ENCODE measurements around the gene POU2F1. TPM values are rescaled to one million over a fixed set of nuclear protein-coding genes. Genes with fewer than 3 reads are reported as not detected.

POU2F1 gene
- total RNA-seq, 1 experiment from 2014 or later: 43.2 TPM

DNA sequence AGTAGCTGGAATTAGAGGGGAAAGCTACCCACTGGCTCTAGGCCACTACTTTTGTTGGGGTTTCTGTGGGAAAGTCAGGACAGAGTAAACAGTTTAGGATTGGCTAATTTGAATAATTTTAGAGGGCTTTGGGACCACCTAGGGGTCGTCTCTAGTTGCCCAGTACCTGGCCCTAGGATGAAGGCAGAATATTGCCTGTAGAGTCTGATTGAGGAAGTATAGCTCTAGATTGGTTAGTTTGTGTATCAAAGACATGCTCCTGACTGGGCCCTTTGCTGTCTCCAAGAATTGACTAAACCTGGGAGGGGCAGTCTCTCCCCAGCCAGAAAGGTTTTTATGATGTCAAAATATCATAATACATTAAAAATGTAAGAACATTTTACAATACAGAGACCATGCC is 142.0 kb downstream of the POU2F1 start:
- Histone ChIP-seq H3K9me3 (ENCODE audit: low read length) (0 out of 2 replicates have a peak, but pooled peaks cover 3% of the 10 kb centered on the region), H3K4me2 (ENCODE audit: low read depth, low read length, poor library complexity, severe bottlenecking) (no peak overlapping the region), H3K4me1 (ENCODE audit: low read length) (peaks cover 54% of the 10 kb centered on the region), H3K27ac (ENCODE audit: low read length) (peak overlapping the region; percentile 25; the same call in 1 of the 2 replicates), H2AFZ (ENCODE audit: low read length) (no peak overlapping the region), H3K79me2 (ENCODE audit: low read length) (peaks cover 92% of the 10 kb centered on the region), H3K9ac (ENCODE audit: low read length) (no peak overlapping the region), H3K4me3 (ENCODE audit: low read length) (no peak overlapping the region), H4K20me1 (ENCODE audit: insufficient read depth, low read depth, low read length) (no peaks in the 10 kb centered on the region), H3K9me2 (replicated peaks; ENCODE audit: insufficient read depth, low read length) (no peaks in the 10 kb centered on the region), H3K36me3 (ENCODE audit: insufficient read depth, low read length) (peaks cover 16% of the 10 kb centered on the region; the same call in 1 of the 2 replicates), H3K27me3 (ENCODE audit: low read length) (no peaks in the 10 kb centered on the region)
- DNase-seq: no peak

DNA sequence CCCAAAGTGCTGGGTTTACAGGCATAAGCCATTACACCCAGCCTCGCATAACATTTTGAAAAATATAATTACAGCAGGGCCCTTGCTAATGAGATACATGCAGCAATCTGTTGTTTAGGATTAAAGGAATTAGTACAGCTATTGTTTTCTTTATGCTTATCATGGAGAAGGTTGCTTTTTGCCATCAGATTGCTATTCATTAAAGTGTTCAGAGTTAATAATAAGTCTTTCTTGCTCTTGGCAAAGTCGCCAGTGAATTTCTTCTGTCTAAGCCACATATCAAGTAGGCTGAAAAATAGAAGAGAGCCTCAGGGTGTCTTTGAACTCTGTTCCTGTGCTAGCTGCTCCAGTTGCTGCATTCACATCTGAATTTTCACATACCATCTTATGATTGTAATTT is 144.1 kb downstream of the POU2F1 start:
- Histone ChIP-seq H3K4me2 (ENCODE audit: low read depth, low read length, poor library complexity, severe bottlenecking) (no peak overlapping the region), H3K36me3 (ENCODE audit: insufficient read depth, low read length) (peaks cover 28% of the 10 kb centered on the region), H3K4me3 (ENCODE audit: low read length) (no peak overlapping the region), H3K9me2 (replicated peaks; ENCODE audit: insufficient read depth, low read length) (no peaks in the 10 kb centered on the region), H3K27me3 (ENCODE audit: low read length) (no peaks in the 10 kb centered on the region), H3K79me2 (ENCODE audit: low read length) (peaks cover 92% of the 10 kb centered on the region), H2AFZ (ENCODE audit: low read length) (no peak overlapping the region), H3K9ac (ENCODE audit: low read length) (no peak overlapping the region), H3K27ac (ENCODE audit: low read length) (peak overlapping the region; percentile 26; the same call in 1 of the 2 replicates), H3K4me1 (ENCODE audit: low read length) (peaks cover 65% of the 10 kb centered on the region), H3K9me3 (ENCODE audit: low read length) (no peaks in the 10 kb centered on the region), H4K20me1 (ENCODE audit: insufficient read depth, low read depth, low read length) (no peaks in the 10 kb centered on the region)
- DNase-seq: no peak

DNA sequence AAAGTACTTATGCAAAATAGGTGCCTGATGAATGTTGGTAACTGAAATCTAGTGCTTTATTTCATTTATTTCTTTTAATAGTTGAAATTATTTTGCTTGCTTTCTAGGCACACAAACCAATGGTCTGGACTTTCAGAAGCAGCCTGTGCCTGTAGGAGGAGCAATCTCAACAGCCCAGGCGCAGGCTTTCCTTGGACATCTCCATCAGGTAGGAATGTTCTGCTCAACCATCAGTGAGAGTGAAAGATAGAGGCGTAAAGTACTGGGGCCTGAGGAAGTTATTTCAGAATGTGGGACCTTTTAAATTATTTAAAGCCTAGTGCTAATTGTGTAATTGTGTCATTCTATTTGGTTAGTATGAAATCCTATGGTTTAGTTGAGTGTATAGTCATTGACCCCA is 144.7 kb downstream of the POU2F1 start:
- Histone ChIP-seq H3K27ac (ENCODE audit: low read length) (peak overlapping the region; percentile 26; the same call in 1 of the 2 replicates), H3K4me2 (ENCODE audit: low read depth, low read length, poor library complexity, severe bottlenecking) (no peak overlapping the region), H2AFZ (ENCODE audit: low read length) (no peak overlapping the region), H3K4me3 (ENCODE audit: low read length) (no peak overlapping the region), H3K9ac (ENCODE audit: low read length) (no peak overlapping the region), H3K79me2 (ENCODE audit: low read length) (peaks cover 92% of the 10 kb centered on the region), H3K4me1 (ENCODE audit: low read length) (peaks cover 62% of the 10 kb centered on the region), H3K27me3 (ENCODE audit: low read length) (no peaks in the 10 kb centered on the region), H3K9me2 (replicated peaks; ENCODE audit: insufficient read depth, low read length) (no peaks in the 10 kb centered on the region), H3K9me3 (ENCODE audit: low read length) (no peaks in the 10 kb centered on the region), H4K20me1 (ENCODE audit: insufficient read depth, low read depth, low read length) (no peaks in the 10 kb centered on the region), H3K36me3 (ENCODE audit: insufficient read depth, low read length) (peaks cover 31% of the 10 kb centered on the region)
- DNase-seq: no peak

DNA sequence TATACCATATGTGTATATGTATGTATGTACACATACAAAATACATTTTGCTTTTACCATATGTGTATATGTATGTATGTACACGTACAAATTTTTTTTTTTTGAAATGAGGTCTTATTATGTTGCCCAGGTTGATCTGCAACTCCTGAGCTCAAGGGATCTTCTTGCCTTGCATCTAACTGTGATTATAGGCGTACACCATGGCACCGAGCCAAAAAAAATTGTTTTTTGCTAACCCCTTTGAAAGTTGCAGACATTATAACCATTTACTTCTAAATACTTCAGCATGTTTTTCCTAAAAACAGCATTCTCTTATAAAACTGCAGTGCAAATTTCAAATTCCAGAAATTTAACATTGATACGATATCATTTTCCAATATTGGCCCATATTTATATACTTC is 147.0 kb downstream of the POU2F1 start:
- Histone ChIP-seq H3K27me3 (ENCODE audit: low read length) (no peaks in the 10 kb centered on the region), H3K4me1 (ENCODE audit: low read length) (peaks cover 57% of the 10 kb centered on the region), H3K36me3 (ENCODE audit: insufficient read depth, low read length) (peaks cover 49% of the 10 kb centered on the region), H4K20me1 (ENCODE audit: insufficient read depth, low read depth, low read length) (no peaks in the 10 kb centered on the region), H3K79me2 (ENCODE audit: low read length) (peaks cover 87% of the 10 kb centered on the region), H3K9me3 (ENCODE audit: low read length) (no peaks in the 10 kb centered on the region; the same call in 1 of the 2 replicates), H3K4me3 (ENCODE audit: low read length) (no peak overlapping the region), H2AFZ (ENCODE audit: low read length) (no peak overlapping the region), H3K9ac (ENCODE audit: low read length) (no peak overlapping the region), H3K4me2 (ENCODE audit: low read depth, low read length, poor library complexity, severe bottlenecking) (no peak overlapping the region), H3K9me2 (replicated peaks; ENCODE audit: insufficient read depth, low read length) (no peaks in the 10 kb centered on the region), H3K27ac (ENCODE audit: low read length) (no peak overlapping the region)
- no peak for DNase-seq

GRCh38 chr1:167369175-167369574 is 148.5 kb downstream of the POU2F1 start:
- H3K4me2 ChIP-seq (ENCODE audit: low read depth, low read length, poor library complexity, severe bottlenecking): no peak overlapping the region
- no peaks in the 10 kb centered on the region; the same call in 1 of the 2 replicates for H3K9me3 ChIP-seq (ENCODE audit: low read length)
- DNase-seq: no peak
- peaks cover 59% of the 10 kb centered on the region for H3K36me3 ChIP-seq (ENCODE audit: insufficient read depth, low read length)
- no peak overlapping the region for H3K9ac ChIP-seq (ENCODE audit: low read length)
- no peak overlapping the region for H2AFZ ChIP-seq (ENCODE audit: low read length)
- H3K79me2 ChIP-seq (ENCODE audit: low read length): peaks cover 83% of the 10 kb centered on the region
- H3K4me1 ChIP-seq (ENCODE audit: low read length): peaks cover 61% of the 10 kb centered on the region
- H3K27me3 ChIP-seq (ENCODE audit: low read length): no peaks in the 10 kb centered on the region
- peak overlapping the region; percentile 18; the same call in 1 of the 2 replicates for H3K27ac ChIP-seq (ENCODE audit: low read length)
- H4K20me1 ChIP-seq (ENCODE audit: insufficient read depth, low read depth, low read length): no peaks in the 10 kb centered on the region
- H3K4me3 ChIP-seq (ENCODE audit: low read length): no peak overlapping the region
- H3K9me2 ChIP-seq (replicated peaks; ENCODE audit: insufficient read depth, low read length): no peaks in the 10 kb centered on the region

DNA sequence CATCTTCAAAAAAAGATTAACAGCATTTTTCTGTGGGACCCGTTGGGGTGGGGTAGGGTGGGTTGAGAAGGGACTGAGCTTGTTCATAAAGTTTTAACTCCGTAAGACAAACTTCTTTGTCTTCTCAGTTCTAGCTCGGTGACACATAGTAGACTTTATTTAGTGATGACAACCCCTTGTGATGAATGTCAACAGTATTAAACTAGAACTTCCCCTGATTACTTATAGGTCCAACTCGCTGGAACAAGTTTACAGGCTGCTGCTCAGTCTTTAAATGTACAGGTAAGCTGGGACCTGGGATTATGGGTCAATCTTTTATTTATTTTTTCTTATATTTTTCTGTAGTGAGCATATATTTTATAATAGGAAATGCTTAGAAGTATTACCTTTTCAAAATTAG is 149.2 kb downstream of the POU2F1 start:
- Histone ChIP-seq H3K9me2 (replicated peaks; ENCODE audit: insufficient read depth, low read length) (no peaks in the 10 kb centered on the region), H2AFZ (ENCODE audit: low read length) (no peak overlapping the region), H3K4me1 (ENCODE audit: low read length) (peaks cover 57% of the 10 kb centered on the region), H3K36me3 (ENCODE audit: insufficient read depth, low read length) (peaks cover 63% of the 10 kb centered on the region), H3K9me3 (ENCODE audit: low read length) (no peaks in the 10 kb centered on the region; the same call in 1 of the 2 replicates), H3K4me2 (ENCODE audit: low read depth, low read length, poor library complexity, severe bottlenecking) (no peak overlapping the region), H4K20me1 (ENCODE audit: insufficient read depth, low read depth, low read length) (no peaks in the 10 kb centered on the region), H3K27me3 (ENCODE audit: low read length) (no peaks in the 10 kb centered on the region), H3K9ac (ENCODE audit: low read length) (no peak overlapping the region), H3K79me2 (ENCODE audit: low read length) (peaks cover 79% of the 10 kb centered on the region), H3K27ac (ENCODE audit: low read length) (no peak overlapping the region), H3K4me3 (ENCODE audit: low read length) (no peak overlapping the region)
- DNase-seq: no peak

DNA sequence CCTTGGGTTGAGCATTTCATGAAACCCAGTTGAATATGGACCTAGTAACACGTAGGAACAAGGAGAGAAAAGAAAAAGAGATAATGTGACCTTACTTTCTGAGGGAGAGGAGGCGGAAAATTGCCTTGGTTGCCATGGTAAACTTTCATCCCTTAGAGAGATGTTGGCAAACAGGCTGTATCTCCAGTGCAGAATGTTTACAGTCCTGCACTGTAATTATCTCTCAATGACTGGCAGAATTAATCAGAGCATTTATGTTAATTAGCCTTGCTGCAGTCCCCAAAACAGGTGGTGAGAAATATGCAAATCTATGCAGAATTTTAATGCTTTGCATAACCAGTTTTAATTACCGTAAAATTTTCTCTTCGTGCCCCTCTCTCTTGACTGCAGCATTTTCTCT is 150.3 kb downstream of the POU2F1 start:
- no peak overlapping the region for H3K4me2 ChIP-seq (ENCODE audit: low read depth, low read length, poor library complexity, severe bottlenecking)
- peaks cover 53% of the 10 kb centered on the region for H3K4me1 ChIP-seq (ENCODE audit: low read length)
- no peak overlapping the region for H2AFZ ChIP-seq (ENCODE audit: low read length)
- no peak for DNase-seq
- H3K9ac ChIP-seq (ENCODE audit: low read length): no peak overlapping the region
- no peaks in the 10 kb centered on the region for H3K9me2 ChIP-seq (replicated peaks; ENCODE audit: insufficient read depth, low read length)
- peaks cover 65% of the 10 kb centered on the region for H3K36me3 ChIP-seq (ENCODE audit: insufficient read depth, low read length)
- H3K27me3 ChIP-seq (ENCODE audit: low read length): no peaks in the 10 kb centered on the region
- no peaks in the 10 kb centered on the region for H4K20me1 ChIP-seq (ENCODE audit: insufficient read depth, low read depth, low read length)
- no peaks in the 10 kb centered on the region; the same call in 1 of the 2 replicates for H3K9me3 ChIP-seq (ENCODE audit: low read length)
- H3K27ac ChIP-seq (ENCODE audit: low read length): peak overlapping the region; percentile 1; the same call in 1 of the 2 replicates
- peaks cover 68% of the 10 kb centered on the region for H3K79me2 ChIP-seq (ENCODE audit: low read length)
- no peak overlapping the region for H3K4me3 ChIP-seq (ENCODE audit: low read length)

- DNase-seq: no peak
- H3K4me3 ChIP-seq (ENCODE audit: low read length): no peak overlapping the region
- no peaks in the 10 kb centered on the region for H3K27me3 ChIP-seq (ENCODE audit: low read length)
- H3K9ac ChIP-seq (ENCODE audit: low read length): no peak overlapping the region
- H3K9me3 ChIP-seq (ENCODE audit: low read length): no peaks in the 10 kb centered on the region; the same call in 1 of the 2 replicates
- H3K79me2 ChIP-seq (ENCODE audit: low read length): peaks cover 46% of the 10 kb centered on the region
- no peaks in the 10 kb centered on the region for H4K20me1 ChIP-seq (ENCODE audit: insufficient read depth, low read depth, low read length)
- H3K9me2 ChIP-seq (replicated peaks; ENCODE audit: insufficient read depth, low read length): no peaks in the 10 kb centered on the region
- H3K27ac ChIP-seq (ENCODE audit: low read length): peak overlapping the region; percentile 45
- H3K36me3 ChIP-seq (ENCODE audit: insufficient read depth, low read length): peaks cover 56% of the 10 kb centered on the region
- peaks cover 40% of the 10 kb centered on the region for H3K4me1 ChIP-seq (ENCODE audit: low read length)
- no peak overlapping the region for H2AFZ ChIP-seq (ENCODE audit: low read length)
- peak overlapping the region; percentile 30 for H3K4me2 ChIP-seq (ENCODE audit: low read depth, low read length, poor library complexity, severe bottlenecking)
Measured at GRCh38 chr1:167373398-167373797, 152.7 kb downstream of the POU2F1 start.

Measured in Karpas-422 (cell line).